ENCODE results near the gene SPTBN1.

SPTBN1 gene

GRCh38 chr2:54577944-54578647, 122.0 kb downstream of the SPTBN1 start:
- DNase-seq, result no peak

GRCh38 chr2:54578648-54579045, 122.5 kb downstream of the SPTBN1 start:
- DNase-seq, result no peak

GRCh38 chr2:54579061-54579681, 123.0 kb downstream of the SPTBN1 start:
- DNase-seq, result no peak

- DNase-seq, result peak; percentile 74
Observed at GRCh38 chr2:54579682-54580620, 123.8 kb downstream of the SPTBN1 start.

- no peak for DNase-seq
Observed at GRCh38 chr2:54581326-54582039, 125.4 kb downstream of the SPTBN1 start.

- no peak for DNase-seq
Observed at GRCh38 chr2:54582987-54583386, 126.9 kb downstream of the SPTBN1 start.

- no peak for DNase-seq
Observed at GRCh38 chr2:54584598-54584997, 128.5 kb downstream of the SPTBN1 start.

- DNase-seq, result no peak
Observed at GRCh38 chr2:54585136-54585733, 129.1 kb downstream of the SPTBN1 start.

GRCh38 chr2:54586062-54586461, 129.9 kb downstream of the SPTBN1 start:
- DNase-seq, result no peak

GRCh38 chr2:54586494-54586893, 130.4 kb downstream of the SPTBN1 start:
- DNase-seq, result no peak

- DNase-seq, result no peak
Observed at GRCh38 chr2:54587171-54588016, 131.3 kb downstream of the SPTBN1 start.

- no peak for DNase-seq
Observed at GRCh38 chr2:54588244-54588899, 132.2 kb downstream of the SPTBN1 start.

- DNase-seq, result no peak
Observed at GRCh38 chr2:54589038-54589339, 132.9 kb downstream of the SPTBN1 start.

GRCh38 chr2:54589340-54590215, 133.5 kb downstream of the SPTBN1 start:
- peak; percentile 57 for DNase-seq

GRCh38 chr2:54590216-54591120, 134.3 kb downstream of the SPTBN1 start:
- no peak for DNase-seq

GRCh38 chr2:54591551-54591950, 135.4 kb downstream of the SPTBN1 start:
- no peak for DNase-seq

- DNase-seq, result no peak
Observed at GRCh38 chr2:54593249-54593648, 137.1 kb downstream of the SPTBN1 start.

GRCh38 chr2:54594048-54594447, 137.9 kb downstream of the SPTBN1 start:
- no peak for DNase-seq
